Tibial nerve (tissue), 4 donors: ENCODE results near the gene CACNA1H. TPM values are rescaled to one million over a fixed set of nuclear protein-coding genes. Genes with fewer than 3 reads are reported as not detected.

ENCODE experiments used
- DNase-seq, 2 donors: peaks; one replicate each; pipeline ENCODE4 v3.0.0-alpha.2; 2019; ENCODE audit warnings: low spot score in 2 of 2
- H3K27ac ChIP-seq, 4 donors: fragments of 200-600 bp; sonication (generic) in 3 of 4; one replicate each; pipeline ENCODE4 v1.5.1; 2017 to 2019; ENCODE audit warnings: mild to moderate bottlenecking in 1 of 4
- H3K27me3 ChIP-seq, 2 donors: fragments of 200-600 bp; sonication (generic) in 1 of 2; one replicate each; pipeline versions ENCODE4 v1.5.1 to v1.6.0; 2017 to 2019
- H3K36me3 ChIP-seq, 3 donors: fragments of 200-600 bp; sonication (generic); one replicate each; pipeline ENCODE4 v1.5.1; 2018 to 2019
- H3K4me1 ChIP-seq, 4 donors: fragments of 200-600 bp; sonication (generic) in 3 of 4; one replicate each; pipeline ENCODE4 v1.5.1; 2017 to 2019
- H3K4me3 ChIP-seq, 4 donors: fragments of 200-600 bp; sonication (generic) in 3 of 4; one replicate each; pipeline ENCODE4 v1.5.1; 2017 to 2019; ENCODE audit warnings: mild to moderate bottlenecking in 1 of 4, moderate library complexity in 1 of 4
- H3K9me3 ChIP-seq, 4 donors: fragments of 200-600 bp; sonication (generic) in 3 of 4; one replicate each; pipeline ENCODE4 v1.5.1; 2017 to 2019
- EP300 ChIP-seq, 2 donors: sonication (generic); formaldehyde crosslinking; IDR thresholded peaks; one replicate each; pipeline ENCODE4 v1.6.1; 2017; ENCODE audit warnings: antibody characterized with exemption in 2 of 2, mild to moderate bottlenecking in 1 of 2
- POLR2A ChIP-seq, 2 donors: fragments of 450-650 bp; IDR thresholded peaks; one replicate each; pipeline ENCODE4 v1.6.1; 2017; ENCODE audit warnings: antibody characterized with exemption in 2 of 2, mild to moderate bottlenecking in 2 of 2, moderate library complexity in 2 of 2
- WGBS, 2 donors: methylation state at CpG; one replicate each; pipeline ENCODE4 v1.1.5; 2018; 5-methylcytosine and 5-hydroxymethylcytosine counted together
- total RNA-seq, 4 donors: library from RNA; depleted of rRNA; stranded (reverse); fragments of >200 nt; gene quantifications; one replicate each; pipeline ENCODE4 v1.1.0, GENCODE V29; 2016
- TF ChIP-seq, protein P1 (sequence below), 5 experiments: fragments of 200-600 bp in 3 of 5; fragments of 450-650 bp in 2 of 5; sonication (generic) in 3 of 5; IDR thresholded peaks; one replicate each; pipeline ENCODE4 v1.5.1; 2016 to 2019; ENCODE audit warnings: antibody characterized with exemption in 5 of 5, mild to moderate bottlenecking in 3 of 5, moderate library complexity in 2 of 5

The CACNA1H gene
- total RNA-seq, 4 donors from 2014 or later: 3.8 to 12.0 (median 9.0) TPM

DNA sequence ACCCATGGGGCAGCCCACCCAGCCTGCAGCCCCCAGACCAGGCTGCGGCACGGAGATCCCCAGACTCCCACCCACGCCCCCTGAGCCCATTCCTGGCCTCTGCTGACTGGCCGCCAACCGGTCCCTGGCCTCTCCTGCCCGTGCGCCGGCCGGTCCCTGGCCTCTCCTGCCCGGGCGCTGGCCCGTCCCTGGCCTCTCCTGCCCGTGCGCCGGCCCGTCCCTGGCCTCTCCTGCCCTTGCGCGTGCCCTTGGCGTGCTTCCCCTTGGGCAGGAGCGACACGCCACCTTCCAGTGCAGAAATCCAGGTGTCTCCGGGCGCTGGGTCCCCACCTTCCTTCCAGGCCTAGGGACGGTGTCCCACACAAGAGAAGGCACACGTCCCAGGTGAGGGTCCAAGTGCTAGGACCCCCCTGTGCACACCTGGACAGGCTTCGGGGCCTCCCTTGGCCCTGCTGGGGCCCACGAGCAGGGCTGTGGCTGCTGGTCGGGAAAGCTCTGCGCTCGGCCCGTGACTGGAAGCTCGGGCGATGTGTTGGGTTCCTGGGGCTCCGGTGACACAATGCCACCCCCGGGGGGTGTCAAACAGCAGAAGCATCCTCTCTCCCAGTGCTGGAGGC, 21.4 kb upstream of the CACNA1H start:
- Histone ChIP-seq H3K9me3 (no peaks in the 10 kb centered on the region), H3K4me1 (no peaks in the 10 kb centered on the region), H3K36me3 (no peaks in the 10 kb centered on the region), H3K27ac (no peak overlapping the region), H3K4me3 (no peak overlapping the region), H3K27me3 (peaks cover 0 to 26% of the 10 kb centered on the region in 2 donors)
- no peak for DNase-seq
- TF ChIP-seq, protein P1, sequence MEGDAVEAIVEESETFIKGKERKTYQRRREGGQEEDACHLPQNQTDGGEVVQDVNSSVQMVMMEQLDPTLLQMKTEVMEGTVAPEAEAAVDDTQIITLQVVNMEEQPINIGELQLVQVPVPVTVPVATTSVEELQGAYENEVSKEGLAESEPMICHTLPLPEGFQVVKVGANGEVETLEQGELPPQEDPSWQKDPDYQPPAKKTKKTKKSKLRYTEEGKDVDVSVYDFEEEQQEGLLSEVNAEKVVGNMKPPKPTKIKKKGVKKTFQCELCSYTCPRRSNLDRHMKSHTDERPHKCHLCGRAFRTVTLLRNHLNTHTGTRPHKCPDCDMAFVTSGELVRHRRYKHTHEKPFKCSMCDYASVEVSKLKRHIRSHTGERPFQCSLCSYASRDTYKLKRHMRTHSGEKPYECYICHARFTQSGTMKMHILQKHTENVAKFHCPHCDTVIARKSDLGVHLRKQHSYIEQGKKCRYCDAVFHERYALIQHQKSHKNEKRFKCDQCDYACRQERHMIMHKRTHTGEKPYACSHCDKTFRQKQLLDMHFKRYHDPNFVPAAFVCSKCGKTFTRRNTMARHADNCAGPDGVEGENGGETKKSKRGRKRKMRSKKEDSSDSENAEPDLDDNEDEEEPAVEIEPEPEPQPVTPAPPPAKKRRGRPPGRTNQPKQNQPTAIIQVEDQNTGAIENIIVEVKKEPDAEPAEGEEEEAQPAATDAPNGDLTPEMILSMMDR (IDR thresholded peaks at IDR 0.05): no peak
- no peak for TF ChIP-seq POLR2A (IDR thresholded peaks at IDR 0.05)
- TF ChIP-seq EP300 (IDR thresholded peaks at IDR 0.05): no peak
- WGBS, 2 donors: 86 to 89% methylated on average over 33 of the region's 35 CpGs

DNA sequence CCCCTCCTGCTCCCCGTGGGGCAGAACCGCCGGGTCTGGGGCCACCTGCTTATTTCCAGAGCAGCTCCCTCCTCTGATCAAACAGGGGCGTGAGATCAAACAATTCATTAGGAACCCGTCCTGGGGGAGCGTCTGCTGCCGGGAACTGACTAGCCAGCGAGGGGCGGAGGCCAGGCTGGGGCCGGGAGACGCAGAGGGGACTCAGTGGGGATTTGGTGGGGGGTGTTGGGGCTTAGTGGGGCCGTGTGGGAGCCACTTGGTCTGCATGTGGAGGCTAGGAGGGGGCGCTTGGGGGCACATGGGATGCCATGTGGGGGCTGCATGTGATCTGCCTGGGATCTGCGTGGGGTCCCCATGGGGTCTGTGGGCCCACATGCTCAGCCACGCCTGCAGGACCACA, 20.5 kb upstream of the CACNA1H start:
- H3K9me3 ChIP-seq: no peaks in the 10 kb centered on the region
- DNase-seq: no peak
- H3K4me1 ChIP-seq: no peaks in the 10 kb centered on the region
- H3K27me3 ChIP-seq: peaks cover 0 to 21% of the 10 kb centered on the region in 2 donors
- no peak for TF ChIP-seq POLR2A (IDR thresholded peaks at IDR 0.05)
- TF ChIP-seq EP300 (IDR thresholded peaks at IDR 0.05): no peak
- TF ChIP-seq, protein P1 (IDR thresholded peaks at IDR 0.05): no peak
- WGBS, 2 donors: 72 to 75% methylated on average over 13 of the region's 15 CpGs
- no peaks in the 10 kb centered on the region for H3K36me3 ChIP-seq
- no peak overlapping the region for H3K4me3 ChIP-seq
- no peak overlapping the region for H3K27ac ChIP-seq

DNA sequence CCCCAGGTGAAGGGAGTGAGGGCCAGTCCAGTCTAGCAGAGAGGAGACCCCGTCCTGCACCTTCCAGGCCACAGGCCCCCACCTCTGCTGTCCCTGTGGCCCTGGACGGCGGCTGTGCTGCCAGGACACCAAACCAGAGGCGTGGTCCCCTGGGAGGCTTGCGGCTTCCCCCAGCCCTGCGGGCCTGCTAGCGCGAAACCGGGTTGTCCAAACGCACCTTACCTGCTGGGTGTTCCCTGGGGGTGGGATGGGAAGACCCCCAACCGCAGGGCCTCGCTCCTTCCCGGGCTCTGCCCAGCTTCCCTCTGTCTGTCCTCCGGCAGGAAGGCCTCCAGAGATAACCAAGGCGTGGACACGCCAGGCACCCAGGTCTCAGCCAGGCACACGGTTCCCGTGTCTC, 19.6 kb upstream of the CACNA1H start:
- H3K27me3 ChIP-seq: peaks cover 0 to 14% of the 10 kb centered on the region in 2 donors
- no peaks in the 10 kb centered on the region for H3K36me3 ChIP-seq
- H3K4me1 ChIP-seq: no peaks in the 10 kb centered on the region
- H3K4me3 ChIP-seq: no peak overlapping the region
- no peaks in the 10 kb centered on the region for H3K9me3 ChIP-seq
- 83 to 85% methylated on average over 17 to 18 of the region's 18 CpGs for WGBS, 2 donors
- H3K27ac ChIP-seq: no peak overlapping the region
- DNase-seq: no peak
- TF ChIP-seq POLR2A (IDR thresholded peaks at IDR 0.05): no peak
- TF ChIP-seq, protein P1 (IDR thresholded peaks at IDR 0.05): no peak
- TF ChIP-seq EP300 (IDR thresholded peaks at IDR 0.05): no peak

DNA sequence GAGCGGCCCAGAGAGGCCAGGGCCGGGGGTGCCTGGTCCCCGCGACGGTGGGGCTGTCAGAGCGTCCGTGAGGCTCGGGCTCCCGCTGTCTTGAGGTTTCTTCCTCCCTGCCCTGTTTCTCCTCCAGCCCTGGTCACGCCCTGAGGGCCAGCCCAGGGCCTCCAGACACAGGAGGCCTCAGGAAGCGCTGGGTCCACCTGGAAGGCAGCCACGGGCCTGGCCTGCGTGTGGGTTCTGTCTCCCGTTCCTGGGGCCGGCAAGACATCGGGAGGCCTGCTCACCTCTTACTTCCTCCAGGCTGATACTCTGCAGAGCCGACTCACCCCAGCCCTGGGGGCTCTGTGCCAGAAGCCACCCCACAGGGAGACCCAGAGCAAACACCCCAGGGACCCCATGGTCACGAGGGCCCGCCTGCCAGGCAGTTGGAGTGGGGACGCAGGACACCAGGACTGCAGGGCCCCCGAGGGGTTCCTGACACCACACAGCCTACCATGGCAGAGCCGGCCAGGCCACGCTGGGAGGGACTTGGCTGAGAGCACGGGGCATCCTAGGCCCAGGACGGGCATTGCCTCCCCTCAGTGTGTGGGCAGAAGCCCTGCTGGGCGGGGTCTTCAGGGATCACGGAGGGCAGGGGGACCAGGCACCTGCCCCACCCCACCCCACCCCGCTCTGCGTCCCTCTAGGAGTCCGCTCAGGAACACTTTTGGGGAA, 18.9 kb upstream of the CACNA1H start:
- Histone ChIP-seq H3K36me3 (no peaks in the 10 kb centered on the region), H3K4me1 (no peaks in the 10 kb centered on the region), H3K9me3 (no peaks in the 10 kb centered on the region), H3K4me3 (no peak overlapping the region), H3K27me3 (peaks cover 0 to 14% of the 10 kb centered on the region in 2 donors), H3K27ac (no peak overlapping the region)
- WGBS, 2 donors: 73 to 78% methylated on average over 22 to 23 of the region's 30 CpGs
- no peak for TF ChIP-seq EP300 (IDR thresholded peaks at IDR 0.05)
- DNase-seq: no peak

DNA sequence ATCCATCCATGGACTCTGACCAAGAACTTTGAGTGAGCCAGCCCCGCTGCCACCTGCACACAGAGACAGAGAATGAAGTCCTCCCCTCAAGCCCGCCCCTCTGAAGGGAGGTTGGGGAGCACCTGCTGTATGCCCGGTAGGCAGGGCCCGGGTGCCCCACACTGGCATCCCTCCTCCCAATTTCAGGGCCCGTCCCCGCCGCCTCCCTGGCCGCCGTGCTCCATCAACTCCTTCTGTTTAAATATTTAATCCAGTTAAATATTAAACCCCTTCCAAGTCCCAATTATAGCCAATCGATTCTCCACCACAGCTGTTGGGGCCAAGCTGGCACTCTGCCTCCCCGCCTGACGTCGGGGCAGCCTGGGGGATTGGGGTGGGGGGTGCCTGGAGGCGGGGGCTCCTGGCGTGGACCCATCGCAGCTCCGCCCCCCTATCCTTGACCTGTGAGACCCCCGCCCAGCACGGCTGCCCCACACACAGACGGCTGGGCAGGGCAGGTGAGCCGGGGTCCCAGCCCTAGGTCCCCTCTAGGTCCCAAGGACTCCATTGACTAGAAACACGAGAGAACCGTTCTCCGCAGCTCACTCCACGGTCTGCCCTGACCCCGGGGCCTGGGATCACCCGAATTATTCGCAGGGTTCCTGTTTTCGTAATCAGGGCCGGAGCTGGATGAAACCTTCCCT, 18.0 kb upstream of the CACNA1H start:
- TF ChIP-seq EP300 (IDR thresholded peaks at IDR 0.05) (no peak), POLR2A (IDR thresholded peaks at IDR 0.05) (no peak)
- TF ChIP-seq, protein P1 (IDR thresholded peaks at IDR 0.05): no peak
- Histone ChIP-seq H3K4me3 (no peak overlapping the region), H3K36me3 (no peaks in the 10 kb centered on the region), H3K9me3 (no peaks in the 10 kb centered on the region), H3K27me3 (peaks cover 0 to 15% of the 10 kb centered on the region in 2 donors), H3K27ac (no peak overlapping the region), H3K4me1 (no peaks in the 10 kb centered on the region)
- DNase-seq: no peak
- WGBS, 2 donors: 64 to 70% methylated on average over 26 to 30 of the region's 30 CpGs
